ENCODE data around the gene TMEM170A.

TMEM170A gene

DNA sequence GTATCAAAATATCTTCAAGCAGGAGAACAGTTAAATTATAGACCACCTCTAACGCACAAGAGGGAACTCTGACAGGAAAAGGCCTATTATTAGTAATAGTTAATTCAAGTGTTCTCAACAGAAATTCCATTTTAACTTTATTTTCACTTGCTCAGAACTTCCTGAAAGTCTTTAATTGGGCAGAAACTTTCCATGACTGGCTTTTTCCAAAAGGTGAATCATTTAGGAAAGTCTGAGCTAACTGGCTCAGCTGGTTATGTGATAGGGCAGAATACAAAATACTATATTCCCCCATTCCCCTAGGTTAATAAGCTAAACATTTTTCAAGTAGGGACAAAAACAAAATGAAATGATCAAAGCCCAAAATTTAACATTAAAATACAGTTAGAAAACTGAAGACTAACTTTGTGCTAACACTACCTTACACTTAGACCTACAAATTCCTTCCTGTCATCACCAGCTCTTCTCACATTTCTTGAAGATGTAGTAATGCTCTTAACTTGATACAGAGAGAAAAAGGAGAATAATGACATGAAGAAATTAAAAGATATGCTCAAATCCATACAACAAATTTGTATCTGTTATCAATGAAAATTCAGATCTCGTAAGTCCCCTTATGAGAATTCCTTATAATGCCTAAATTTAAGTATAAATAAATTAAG lies 62.2 kb downstream of the TMEM170A start:
- DNase-seq (ENCODE audit: low read depth, low spot score) = no peak

- DNase-seq (ENCODE audit: low read depth, low spot score) = no peak
These were observed 62.8 kb downstream of the TMEM170A start for GRCh38 chr16:75401691-75402090.

DNA sequence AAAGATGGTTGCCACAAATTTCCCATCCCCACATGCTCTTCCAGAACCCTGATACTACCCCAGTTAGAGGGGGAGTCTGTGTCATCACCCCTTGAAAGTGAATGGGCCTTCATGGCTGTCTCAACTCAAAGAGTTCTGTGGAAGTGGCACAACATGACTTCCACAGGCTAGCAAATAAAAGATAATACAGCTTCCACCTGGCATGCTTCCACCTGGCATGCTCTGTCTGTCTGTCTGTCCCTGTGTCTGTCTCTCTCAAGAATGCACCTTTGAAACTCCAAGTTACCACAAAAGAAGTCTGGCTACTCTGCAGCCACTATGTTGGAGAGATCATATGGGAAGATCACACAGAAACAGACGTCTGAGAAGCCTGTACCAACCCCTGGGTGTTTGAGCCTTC lies 66.2 kb downstream of the TMEM170A start:
- no peak for DNase-seq (ENCODE audit: low read depth, low spot score)

DNA sequence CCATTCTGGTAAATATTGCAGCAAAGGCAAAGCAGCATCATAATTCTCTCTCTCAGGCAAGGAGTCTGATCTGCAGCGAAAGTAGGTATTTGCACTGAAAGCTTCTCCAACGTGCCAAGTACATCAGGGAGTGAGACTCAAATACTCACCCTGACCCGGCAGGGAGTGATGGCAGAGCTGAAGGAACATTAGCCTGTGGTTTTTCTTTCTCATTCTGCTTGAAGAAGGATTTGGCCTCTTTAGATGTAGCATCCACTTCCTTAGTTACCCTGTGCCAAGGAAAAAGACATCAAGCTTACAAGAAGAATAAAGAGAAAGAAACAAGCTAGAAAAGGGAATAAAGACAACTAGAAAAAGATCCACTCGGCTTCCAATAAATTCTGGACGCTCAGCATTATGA lies 69.5 kb downstream of the TMEM170A start:
- no peak for DNase-seq (ENCODE audit: low read depth, low spot score)
